ENCODE data around the gene NCS1.

Gene NCS1

GRCh38 chr9:130172161-130172857 is at the start of gene NCS1:
Gene NCS1, plus strand, starts transcription at chr9:130172404. Its CDS starts 260 bp downstream, at chr9:130172664.
- no peak for DNase-seq (ENCODE audit: low read depth, low spot score)

- no peak for DNase-seq (ENCODE audit: low read depth, low spot score)
Observed at GRCh38 chr9:130122456-130122855, 49.7 kb upstream of the NCS1 start.

DNA sequence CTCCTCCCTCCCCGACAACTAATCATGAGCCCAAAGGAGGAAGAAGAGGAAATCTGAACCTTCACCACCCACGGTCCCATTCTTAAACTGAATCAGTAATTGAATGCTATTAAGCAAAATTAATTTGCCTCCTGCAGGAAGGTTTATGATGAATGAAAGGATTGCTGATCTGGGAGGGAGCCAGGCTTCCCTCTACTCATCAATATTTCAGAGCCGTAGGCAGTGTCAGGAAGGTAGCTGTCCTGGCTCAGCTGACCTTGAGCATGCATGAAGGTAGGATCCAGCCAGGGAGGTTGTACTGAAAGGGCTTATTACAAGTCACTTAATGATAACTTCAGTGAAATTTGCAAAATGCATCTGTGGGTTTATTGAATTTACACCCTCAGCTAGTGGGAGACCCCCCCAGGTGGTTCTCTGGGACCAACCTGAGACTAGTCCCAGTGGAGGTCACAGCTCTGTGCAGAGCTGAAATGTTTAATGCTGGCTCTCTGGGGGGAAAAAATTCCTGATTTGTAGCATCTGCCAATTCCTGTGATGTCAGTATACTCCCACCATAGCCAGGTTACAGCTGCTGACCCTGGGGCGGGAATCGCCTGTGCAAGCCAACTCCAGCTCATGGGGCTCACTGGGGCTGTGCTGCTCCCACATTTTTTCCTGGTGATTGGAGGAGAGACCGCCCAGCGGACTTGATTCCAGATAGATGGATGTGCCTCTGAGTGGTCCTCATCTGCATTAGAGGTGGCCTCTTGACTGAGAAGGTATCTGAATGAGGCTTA is 47.9 kb upstream of the NCS1 start:
- DNase-seq (ENCODE audit: low read depth, low spot score) = no peak

DNA sequence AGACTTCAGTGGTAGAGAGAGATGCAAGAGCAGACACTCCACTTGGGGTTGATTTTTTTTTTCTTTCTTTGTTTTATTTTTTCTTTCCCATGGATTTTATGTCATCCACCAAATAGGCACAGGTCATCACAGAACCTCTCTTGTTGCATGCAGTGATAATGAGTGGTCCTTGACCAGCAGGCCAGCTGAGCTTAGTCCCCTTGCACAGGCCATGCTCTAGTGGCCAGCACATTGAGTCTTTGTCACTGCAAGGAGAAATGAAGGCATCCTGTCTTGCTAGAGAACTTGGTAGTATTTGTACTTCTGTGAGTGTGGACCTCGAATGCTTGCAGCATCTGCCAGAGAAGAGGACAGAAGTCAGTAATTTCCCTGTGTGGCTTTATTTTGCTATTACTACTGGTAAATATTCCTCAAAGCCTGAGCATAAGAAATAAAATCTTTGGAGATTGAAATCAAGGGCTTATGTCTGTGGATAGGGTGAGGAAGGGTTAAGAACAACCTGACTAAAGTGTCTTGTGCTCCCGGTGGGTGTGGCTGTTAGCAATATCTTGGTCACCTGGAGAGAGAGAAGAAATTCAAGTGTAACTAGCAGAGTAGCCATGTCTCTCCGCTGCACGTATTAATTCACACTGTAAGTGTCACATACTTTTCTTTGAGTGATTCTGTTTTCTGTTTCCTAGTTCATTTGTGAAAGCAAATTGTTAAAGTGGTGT is 45.3 kb upstream of the NCS1 start:
- no peak for DNase-seq (ENCODE audit: low read depth, low spot score)

DNA sequence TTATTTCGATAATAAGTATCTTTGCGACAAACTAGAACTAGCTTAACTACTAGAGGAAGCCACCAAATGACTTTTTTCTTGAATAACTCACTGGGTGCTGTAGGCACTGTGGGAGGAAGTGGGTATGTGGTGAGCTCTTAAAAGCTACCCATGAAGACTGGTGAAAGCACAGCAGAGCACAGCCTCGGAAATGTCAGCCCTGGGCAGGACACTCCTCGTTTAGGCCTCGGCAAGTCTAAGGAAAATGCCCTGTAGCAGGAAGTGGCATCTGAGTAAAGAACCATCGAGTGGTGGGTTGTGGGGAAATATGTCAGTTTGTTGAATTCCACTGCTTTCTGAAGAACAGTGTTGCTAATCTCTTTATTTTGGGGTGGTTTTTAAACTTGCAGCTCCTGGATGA is 44.0 kb upstream of the NCS1 start:
- no peak for DNase-seq (ENCODE audit: low read depth, low spot score)

GRCh38 chr9:130128733-130129431 is 43.3 kb upstream of the NCS1 start:
- no peak for DNase-seq (ENCODE audit: low read depth, low spot score)

DNA sequence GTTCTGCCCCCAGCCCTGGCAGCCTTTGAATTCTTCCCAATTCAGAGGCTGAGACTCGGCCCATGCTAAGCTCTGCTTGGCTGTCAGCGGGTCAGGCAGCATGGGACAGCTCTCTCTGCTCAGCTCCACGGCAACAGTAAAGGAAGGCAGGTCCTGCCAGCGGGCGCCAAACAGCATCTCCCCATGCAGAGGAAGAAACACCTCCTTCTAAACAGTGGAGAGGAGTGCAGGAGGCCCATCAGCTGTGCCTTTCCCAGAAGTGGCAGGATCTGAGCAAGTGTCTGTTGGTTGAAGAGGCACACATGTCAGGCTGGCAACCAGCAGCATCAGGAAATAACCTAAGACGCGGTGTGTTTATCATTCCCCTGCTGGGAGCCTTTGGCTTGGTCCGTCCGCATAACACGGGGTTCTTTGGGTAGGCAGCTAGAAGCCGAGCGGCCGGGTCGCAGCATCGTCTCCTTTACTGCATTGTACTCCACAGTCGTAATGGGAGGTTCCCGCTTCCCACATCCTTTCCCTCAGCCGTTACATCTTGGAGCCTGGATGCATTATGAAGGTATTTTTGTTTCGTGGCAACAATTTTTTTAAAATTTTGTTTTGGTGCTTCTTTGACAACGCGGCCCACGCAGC is 42.7 kb upstream of the NCS1 start:
- DNase-seq (ENCODE audit: low read depth, low spot score) = no peak

- DNase-seq (ENCODE audit: low read depth, low spot score) = no peak
Observed at GRCh38 chr9:130132746-130133145, 39.5 kb upstream of the NCS1 start.

DNA sequence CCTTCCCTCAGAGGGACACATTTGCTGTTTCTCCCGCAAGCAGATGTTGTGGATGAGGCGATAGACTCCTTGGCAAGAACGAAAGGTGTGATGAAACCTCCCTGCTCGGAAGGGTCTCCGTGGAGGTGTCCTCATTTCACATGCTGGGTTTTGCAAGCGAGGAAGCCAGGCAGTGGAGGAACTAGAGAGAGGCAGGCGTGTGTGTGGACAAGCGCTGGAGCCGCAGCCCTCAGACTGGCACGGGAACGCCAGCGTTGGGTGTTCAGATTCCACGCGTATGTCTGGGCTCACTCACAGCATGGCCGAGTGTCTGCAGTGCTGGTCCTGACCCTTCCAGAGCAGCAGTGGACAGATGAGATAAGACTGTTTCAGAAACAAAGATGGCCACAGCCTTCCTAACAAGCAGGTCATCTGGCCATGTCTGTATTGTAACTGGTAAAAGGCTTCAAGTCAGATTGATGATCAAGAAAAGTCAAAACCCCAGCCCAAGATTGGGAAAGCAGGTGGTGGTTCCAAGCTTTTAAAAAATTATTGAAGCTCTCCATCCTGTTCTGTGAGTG is 35.0 kb upstream of the NCS1 start:
- DNase-seq (ENCODE audit: low read depth, low spot score) = no peak

- DNase-seq (ENCODE audit: low read depth, low spot score) = no peak
Observed at GRCh38 chr9:130137641-130138081, 34.5 kb upstream of the NCS1 start.

GRCh38 chr9:130138171-130138653 is 34.0 kb upstream of the NCS1 start:
- DNase-seq (ENCODE audit: low read depth, low spot score) = no peak

DNA sequence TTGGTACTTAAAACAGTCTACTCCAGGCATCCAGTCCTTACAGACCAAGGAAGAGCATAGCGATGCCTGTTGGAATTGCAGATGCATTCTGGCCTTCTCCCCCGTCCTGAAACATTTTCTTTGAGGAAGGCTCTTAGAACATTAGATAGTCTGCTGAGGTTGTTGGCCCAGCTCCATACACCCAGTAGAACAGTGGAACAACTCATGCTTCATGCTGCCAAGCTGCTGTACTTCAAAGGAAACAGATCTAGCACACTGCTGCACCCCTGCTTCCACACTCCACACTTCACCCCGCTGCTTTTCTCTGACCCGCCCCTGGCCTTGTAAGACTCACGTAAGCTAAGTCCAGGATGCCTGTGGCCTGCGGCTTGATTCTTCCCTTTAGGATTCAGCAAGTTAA is 33.4 kb upstream of the NCS1 start:
- DNase-seq (ENCODE audit: low read depth, low spot score) = no peak

GRCh38 chr9:130139251-130139650 is 33.0 kb upstream of the NCS1 start:
- DNase-seq (ENCODE audit: low read depth, low spot score) = no peak

DNA sequence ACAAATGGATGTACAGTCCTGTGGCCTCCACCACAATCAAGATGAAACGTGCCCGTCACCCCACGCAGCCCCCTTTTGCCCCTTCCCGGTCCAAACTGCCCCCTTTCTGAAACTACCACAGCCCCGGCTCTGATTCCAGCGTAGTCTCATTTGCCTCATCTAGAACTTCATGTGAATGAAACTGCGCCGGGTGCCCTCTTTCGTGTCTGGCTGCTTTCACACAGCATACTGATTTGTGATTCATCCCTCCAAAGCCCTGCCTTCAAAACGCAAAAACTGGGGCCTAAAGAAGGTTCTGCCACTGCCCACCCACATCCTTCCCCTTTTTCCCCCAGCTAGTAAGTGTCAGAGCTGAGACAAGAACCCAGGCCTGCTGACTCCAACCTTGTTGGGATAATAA is 31.5 kb upstream of the NCS1 start:
- no peak for DNase-seq (ENCODE audit: low read depth, low spot score)

DNA sequence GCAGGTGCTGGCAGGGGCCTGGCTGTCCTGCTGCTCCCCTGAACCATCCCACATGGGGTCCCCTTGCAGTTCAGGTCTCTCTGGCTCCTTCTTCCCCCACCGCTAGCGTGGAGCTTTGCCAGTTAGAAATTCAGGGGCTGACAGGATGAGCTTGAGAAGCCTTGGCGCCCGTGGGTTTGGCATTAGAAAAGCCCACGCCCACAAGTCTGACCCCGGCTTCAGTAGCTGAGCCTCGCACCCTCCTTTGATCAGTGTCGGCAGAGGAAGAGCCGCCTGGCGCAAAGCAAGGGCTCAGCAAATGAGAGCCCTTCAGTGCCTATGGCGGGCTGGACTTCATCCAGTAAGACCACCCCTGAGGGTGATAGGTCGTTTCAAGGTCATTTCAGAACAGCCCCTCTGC is 30.1 kb upstream of the NCS1 start:
- no peak for DNase-seq (ENCODE audit: low read depth, low spot score)

DNA sequence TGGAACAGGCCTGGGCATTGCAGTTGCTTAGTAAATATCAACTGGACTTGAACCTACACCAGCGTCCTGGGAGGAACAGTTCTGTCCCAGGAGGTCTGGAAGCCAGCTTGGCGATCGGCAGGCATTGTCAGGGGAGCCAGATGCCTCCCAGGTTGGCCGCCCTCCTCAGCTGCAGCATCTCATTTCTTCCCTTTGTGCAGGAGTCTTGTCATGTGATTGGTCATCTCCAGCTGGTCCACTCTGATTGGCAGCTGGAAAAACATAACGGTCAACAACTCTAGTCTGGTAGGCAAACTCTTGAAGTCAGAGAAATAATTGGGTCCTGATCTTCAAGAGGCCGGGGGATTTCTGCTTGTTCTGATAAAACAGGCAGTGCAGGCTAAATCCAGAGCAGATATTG is 29.6 kb upstream of the NCS1 start:
- no peak for DNase-seq (ENCODE audit: low read depth, low spot score)

DNA sequence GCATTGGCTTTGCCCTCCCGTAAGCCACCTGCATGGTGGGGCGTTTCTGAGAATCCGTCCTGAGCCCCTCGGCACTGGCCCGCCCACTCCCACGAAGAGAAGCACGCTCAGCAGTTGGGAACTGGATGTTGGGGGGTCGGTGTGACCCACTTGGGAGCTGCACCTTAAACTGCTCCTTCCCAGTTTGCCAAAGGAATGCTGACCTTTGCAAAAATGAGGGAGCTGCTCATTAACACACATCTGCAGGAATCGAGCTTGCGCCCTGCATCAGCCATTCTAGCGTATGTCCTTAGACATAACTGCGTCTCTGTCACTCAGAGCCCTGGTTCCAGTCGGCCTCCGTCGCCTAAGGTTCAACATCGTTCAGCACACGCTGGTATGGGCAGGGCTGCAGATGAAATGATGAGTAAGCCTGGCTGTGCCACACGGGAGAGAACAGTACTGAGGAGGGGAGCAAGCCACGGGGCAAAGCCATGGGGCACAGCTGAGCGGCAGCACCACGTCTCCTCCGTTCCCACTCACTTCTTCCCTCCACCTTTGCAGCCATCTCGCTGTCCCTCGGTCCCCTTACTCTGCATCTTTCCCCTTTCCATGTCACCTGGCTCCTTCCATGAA is 28.8 kb upstream of the NCS1 start:
- DNase-seq (ENCODE audit: low read depth, low spot score) = no peak

- no peak for DNase-seq (ENCODE audit: low read depth, low spot score)
Observed at GRCh38 chr9:130143958-130144366, 28.2 kb upstream of the NCS1 start.

DNA sequence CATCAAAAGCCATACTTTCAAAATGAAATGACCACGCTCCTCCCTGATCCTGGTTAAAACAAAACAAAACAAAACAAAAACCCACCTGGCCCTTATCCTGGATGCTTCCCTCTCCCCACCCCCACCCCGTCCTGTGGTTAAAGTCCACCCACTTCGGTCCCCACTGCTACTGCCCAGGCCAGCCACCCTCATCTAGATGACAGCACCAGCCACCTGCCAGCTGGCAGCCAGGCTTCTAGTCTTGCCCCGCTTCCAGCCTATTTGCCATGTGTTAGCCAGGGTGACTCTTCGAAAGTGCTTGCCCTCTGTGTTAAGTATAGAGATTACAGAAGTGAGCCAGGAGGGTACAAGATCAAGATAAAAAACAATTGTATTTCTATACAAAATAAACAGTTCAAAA is 27.5 kb upstream of the NCS1 start:
- no peak for DNase-seq (ENCODE audit: low read depth, low spot score)

DNA sequence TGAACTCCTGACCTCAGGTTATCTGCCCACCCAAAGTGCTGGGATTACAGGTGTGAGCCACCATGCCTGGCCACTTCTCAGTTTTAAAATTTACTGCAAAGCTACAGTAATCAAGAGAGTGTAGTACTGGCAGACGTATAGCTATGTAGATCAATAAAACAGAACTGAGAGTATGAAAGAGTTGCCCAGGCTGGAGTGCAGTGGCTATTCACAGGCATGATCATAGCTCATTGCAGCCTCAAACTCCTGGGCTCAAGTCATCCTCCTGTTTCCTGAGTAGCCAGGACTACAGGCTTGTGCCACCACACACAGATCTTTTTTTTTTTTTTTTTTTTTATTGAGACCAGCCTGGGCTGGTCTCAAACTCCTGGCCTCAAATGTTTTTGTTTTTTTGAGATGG is 26.5 kb upstream of the NCS1 start:
- no peak for DNase-seq (ENCODE audit: low read depth, low spot score)

DNA sequence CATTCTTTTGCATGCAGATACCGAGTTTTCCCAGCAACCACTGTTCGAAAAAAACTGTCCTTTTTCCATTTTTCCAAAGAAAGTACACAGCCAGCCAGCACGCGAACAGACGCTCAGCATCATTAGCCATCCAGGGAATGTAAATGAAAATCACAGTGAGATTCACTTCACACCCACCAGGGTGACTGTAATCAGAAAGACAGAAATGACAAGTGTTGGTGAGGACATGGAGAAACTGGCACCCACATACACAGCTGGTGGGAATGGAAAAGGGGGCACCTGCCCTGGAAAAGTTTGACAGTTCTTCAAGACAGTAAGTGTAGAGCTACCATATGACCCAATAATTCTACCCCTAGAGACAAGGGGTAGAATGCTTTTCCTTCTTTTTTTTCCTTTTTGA is 25.0 kb upstream of the NCS1 start:
- no peak for DNase-seq (ENCODE audit: low read depth, low spot score)

Measured in brain pericyte (primary cell).